HG03432 (cell line): ENCODE measurements around the gene TPBG.
"Not testable (repeated sequence)": the region's sequence is repeated elsewhere in the genome, so short reads cannot be mapped to it uniquely, and the experiment has no call there.

Source experiments
- ATAC-seq: cut with Tn5 transposase; IDR thresholded peaks from one replicate; pipeline ENCODE4 v1.9.1; 2021; ENCODE audit warnings: mild to moderate bottlenecking, moderate library complexity; ENCODE audit not compliant: unreplicated experiment

TPBG gene

GRCh38 chr6:82372656-82373055, 9.0 kb downstream of the TPBG start:
- ATAC-seq, result no peak

GRCh38 chr6:82374516-82374915, 10.9 kb downstream of the TPBG start:
- no peak for ATAC-seq

GRCh38 chr6:82376636-82377035, 13.0 kb downstream of the TPBG start:
- no peak for ATAC-seq

GRCh38 chr6:82380566-82381185, 17.1 kb downstream of the TPBG start:
- no peak for ATAC-seq

- ATAC-seq, result peak; percentile 82
Observed at GRCh38 chr6:82381278-82381677, 17.7 kb downstream of the TPBG start.

GRCh38 chr6:82385102-82385501, 21.5 kb downstream of the TPBG start:
- no peak for ATAC-seq

- no peak for ATAC-seq
Observed at GRCh38 chr6:82385546-82385945, 21.9 kb downstream of the TPBG start.

GRCh38 chr6:82385961-82386360, 22.3 kb downstream of the TPBG start:
- no peak for ATAC-seq

GRCh38 chr6:82394770-82395169, 31.2 kb downstream of the TPBG start:
- ATAC-seq, result not testable (repeated sequence)

GRCh38 chr6:82396964-82397751, 33.5 kb downstream of the TPBG start:
- peak; percentile 75 for ATAC-seq

GRCh38 chr6:82397962-82398692, 34.5 kb downstream of the TPBG start:
- no peak for ATAC-seq

- ATAC-seq, result no peak
Observed at GRCh38 chr6:82408952-82409431, 45.4 kb downstream of the TPBG start.

- no peak for ATAC-seq
Observed at GRCh38 chr6:82410151-82410648, 46.6 kb downstream of the TPBG start.

GRCh38 chr6:82413868-82414267, 50.3 kb downstream of the TPBG start:
- ATAC-seq, result no peak

GRCh38 chr6:82415820-82416219, 52.2 kb downstream of the TPBG start:
- ATAC-seq, result no peak

- ATAC-seq, result no peak
Observed at GRCh38 chr6:82416346-82416745, 52.7 kb downstream of the TPBG start.
